ENCODE data around the gene COMMD9.

DNA sequence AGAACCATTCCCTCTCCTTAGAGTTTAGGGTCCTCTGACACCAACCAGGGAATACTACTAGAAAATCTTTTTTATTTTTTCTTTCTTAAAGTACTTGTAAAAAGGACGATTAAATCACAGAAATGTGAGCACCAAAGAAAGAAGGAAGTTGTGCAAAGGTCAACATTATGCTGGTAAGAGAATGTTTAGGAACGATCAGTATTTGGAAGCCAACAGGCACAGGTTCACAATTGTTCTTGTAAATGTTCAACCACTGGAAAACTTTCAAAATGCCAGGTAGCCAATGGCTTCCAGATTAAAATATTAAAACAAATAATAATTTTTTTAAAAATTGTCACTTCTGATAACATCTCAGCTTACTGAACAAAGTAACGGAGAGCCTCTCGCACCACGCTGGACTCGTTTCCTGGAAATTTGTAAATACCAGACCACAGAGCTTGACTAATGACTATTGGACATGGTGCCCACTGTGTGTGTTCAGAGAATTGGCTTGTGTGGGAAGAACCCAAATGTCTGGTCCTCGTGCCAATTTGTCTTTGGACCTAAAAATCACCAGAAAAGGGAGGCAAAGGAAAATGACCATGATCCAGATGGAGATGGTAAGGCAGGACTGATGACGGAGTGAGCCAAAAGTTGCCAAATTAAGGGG lies 20.8 kb downstream of the COMMD9 start:
- TF ChIP-seq EZH2 (IDR thresholded peaks at IDR 0.05; ENCODE audit: insufficient read depth, poor library complexity, severe bottlenecking) = no peak
- TF ChIP-seq EZH2phosphoT487 (IDR thresholded peaks at IDR 0.05; ENCODE audit: insufficient read depth, low read depth) = no peak

All from GM23248 (cell line).